Measurements from ENCODE around the gene CCL5. TPM values are rescaled to one million over a fixed set of nuclear protein-coding genes. Genes with fewer than 3 reads are reported as not detected.

CCL5 gene
- total RNA-seq, 1 donor from 2014 or later, result 0.60 TPM

- TF ChIP-seq CTCF (IDR thresholded peaks at IDR 0.05; ENCODE audit: borderline replicate concordance), result no peak
- H3K36me3 ChIP-seq, result no peaks in the 10 kb centered on the region
- H3K27me3 ChIP-seq (ENCODE audit: low read depth), result peaks cover 4% of the 10 kb centered on the region
- no peak for DNase-seq
- H3K9me3 ChIP-seq (replicated peaks), result no peaks in the 10 kb centered on the region
- H3K4me1 ChIP-seq, result no peaks in the 10 kb centered on the region
- no peak overlapping the region for H3K4me3 ChIP-seq
- no peak overlapping the region for H3K27ac ChIP-seq (replicated peaks)
- intact Hi-C loops (cut with micrococcal nuclease), result no loop called here
Observed at GRCh38 chr17:35912339-35912912, 32.3 kb upstream of the CCL5 start.

- Histone ChIP-seq H3K4me3 (no peak overlapping the region), H3K27me3 (ENCODE audit: low read depth) (peaks cover 20% of the 10 kb centered on the region), H3K4me1 (no peaks in the 10 kb centered on the region), H3K9me3 (replicated peaks) (no peaks in the 10 kb centered on the region), H3K36me3 (no peaks in the 10 kb centered on the region), H3K27ac (replicated peaks) (no peak overlapping the region)
- no peak for TF ChIP-seq CTCF (IDR thresholded peaks at IDR 0.05; ENCODE audit: borderline replicate concordance)
- DNase-seq, result no peak
- intact Hi-C loops (cut with micrococcal nuclease), result no loop called here
Observed at GRCh38 chr17:35909408-35909807, 29.2 kb upstream of the CCL5 start.

GRCh38 chr17:35907691-35908090 is 27.5 kb upstream of the CCL5 start:
- H3K27me3 ChIP-seq (ENCODE audit: low read depth), result peaks cover 22% of the 10 kb centered on the region
- TF ChIP-seq CTCF (IDR thresholded peaks at IDR 0.05; ENCODE audit: borderline replicate concordance), result no peak
- no peaks in the 10 kb centered on the region for H3K9me3 ChIP-seq (replicated peaks)
- intact Hi-C loops (cut with micrococcal nuclease), result no loop called here
- H3K4me1 ChIP-seq, result no peaks in the 10 kb centered on the region
- no peak for DNase-seq
- no peak overlapping the region for H3K27ac ChIP-seq (replicated peaks)
- no peak overlapping the region for H3K4me3 ChIP-seq
- H3K36me3 ChIP-seq, result no peaks in the 10 kb centered on the region

GRCh38 chr17:35906926-35907637 is 26.9 kb upstream of the CCL5 start:
- DNase-seq, result no peak
- intact Hi-C loops (cut with micrococcal nuclease), result no loop called here

GRCh38 chr17:35906191-35906925 is 26.2 kb upstream of the CCL5 start:
- Histone ChIP-seq H3K27me3 (ENCODE audit: low read depth) (peaks cover 36% of the 10 kb centered on the region), H3K4me3 (no peak overlapping the region), H3K36me3 (no peaks in the 10 kb centered on the region), H3K4me1 (no peaks in the 10 kb centered on the region), H3K9me3 (replicated peaks) (no peaks in the 10 kb centered on the region), H3K27ac (replicated peaks) (no peak overlapping the region)
- TF ChIP-seq CTCF (IDR thresholded peaks at IDR 0.05; ENCODE audit: borderline replicate concordance), result no peak
- intact Hi-C loops (cut with micrococcal nuclease), result no loop called here
- DNase-seq, result no peak

More at GRCh38 chr17:35906926-35907637, 26.9 kb upstream of the CCL5 start:
- no peaks in the 10 kb centered on the region for H3K4me1 ChIP-seq
- no peak overlapping the region for H3K27ac ChIP-seq (replicated peaks)
- no peaks in the 10 kb centered on the region for H3K36me3 ChIP-seq
- H3K4me3 ChIP-seq, result no peak overlapping the region
- H3K9me3 ChIP-seq (replicated peaks), result no peaks in the 10 kb centered on the region
- no peak for TF ChIP-seq CTCF (IDR thresholded peaks at IDR 0.05; ENCODE audit: borderline replicate concordance)
- peaks cover 28% of the 10 kb centered on the region for H3K27me3 ChIP-seq (ENCODE audit: low read depth)

Measured in left ventricle myocardium inferior (tissue), 1 donor.